ENCODE data around the gene TNNI2.

TNNI2 gene

DNA sequence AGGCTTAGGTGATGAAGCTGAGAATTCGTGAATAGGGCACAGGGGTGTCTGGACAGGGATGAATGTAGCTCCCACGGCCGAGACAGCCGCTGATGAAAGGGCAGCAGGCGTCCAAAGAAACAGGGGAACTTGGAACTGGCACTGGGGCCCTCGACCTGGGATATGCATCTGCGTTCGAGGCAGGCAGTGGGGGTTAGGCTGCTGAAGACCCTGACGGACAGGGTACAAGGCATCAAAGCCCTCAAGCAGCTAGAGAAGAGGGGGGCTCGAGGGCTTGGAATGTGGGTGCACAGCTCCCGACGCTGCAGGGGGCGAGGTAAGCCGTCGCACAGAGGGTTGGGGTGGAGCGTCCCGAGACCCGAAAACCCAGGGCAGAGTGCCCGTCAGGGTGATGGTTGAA, 10.8 kb upstream of the TNNI2 start:
- H3K79me2 ChIP-seq (ENCODE audit: insufficient read depth, low read length) = no peaks in the 10 kb centered on the region
- no peaks in the 10 kb centered on the region for H3K9me3 ChIP-seq (ENCODE audit: insufficient read depth, low read length, severe bottlenecking)
- no peaks in the 10 kb centered on the region for H4K20me1 ChIP-seq (ENCODE audit: insufficient read depth, low read length)
- H3K27ac ChIP-seq (ENCODE audit: low read length) = no peak overlapping the region
- H3K36me3 ChIP-seq (ENCODE audit: insufficient read depth, low read length) = no peaks in the 10 kb centered on the region
- no peaks in the 10 kb centered on the region for H3K27me3 ChIP-seq (ENCODE audit: insufficient read depth, low read length, poor library complexity)
- H3K4me3 ChIP-seq (ENCODE audit: low read depth in 1 of 2, low read length in 2 of 2) = no peak overlapping the region
- H3K9ac ChIP-seq (ENCODE audit: low read depth, low read length) = no peak overlapping the region
- ATAC-seq (ENCODE audit: insufficient read depth, low read depth) = no peak
- TF ChIP-seq, protein P1, sequence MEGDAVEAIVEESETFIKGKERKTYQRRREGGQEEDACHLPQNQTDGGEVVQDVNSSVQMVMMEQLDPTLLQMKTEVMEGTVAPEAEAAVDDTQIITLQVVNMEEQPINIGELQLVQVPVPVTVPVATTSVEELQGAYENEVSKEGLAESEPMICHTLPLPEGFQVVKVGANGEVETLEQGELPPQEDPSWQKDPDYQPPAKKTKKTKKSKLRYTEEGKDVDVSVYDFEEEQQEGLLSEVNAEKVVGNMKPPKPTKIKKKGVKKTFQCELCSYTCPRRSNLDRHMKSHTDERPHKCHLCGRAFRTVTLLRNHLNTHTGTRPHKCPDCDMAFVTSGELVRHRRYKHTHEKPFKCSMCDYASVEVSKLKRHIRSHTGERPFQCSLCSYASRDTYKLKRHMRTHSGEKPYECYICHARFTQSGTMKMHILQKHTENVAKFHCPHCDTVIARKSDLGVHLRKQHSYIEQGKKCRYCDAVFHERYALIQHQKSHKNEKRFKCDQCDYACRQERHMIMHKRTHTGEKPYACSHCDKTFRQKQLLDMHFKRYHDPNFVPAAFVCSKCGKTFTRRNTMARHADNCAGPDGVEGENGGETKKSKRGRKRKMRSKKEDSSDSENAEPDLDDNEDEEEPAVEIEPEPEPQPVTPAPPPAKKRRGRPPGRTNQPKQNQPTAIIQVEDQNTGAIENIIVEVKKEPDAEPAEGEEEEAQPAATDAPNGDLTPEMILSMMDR (IDR thresholded peaks at IDR 0.05; ENCODE audit: borderline replicate concordance, extremely low read depth, low read length, poor library complexity, severe bottlenecking) = no peak
- no peak for TF ChIP-seq EZH2 (IDR thresholded peaks at IDR 0.05; ENCODE audit: borderline replicate concordance, low read depth, low read length, severe bottlenecking)
- H3K4me1 ChIP-seq (ENCODE audit: insufficient read depth, low read length) = peaks cover 14% of the 10 kb centered on the region
- H3K4me2 ChIP-seq (ENCODE audit: insufficient read depth, low read length) = no peak overlapping the region
- H2AFZ ChIP-seq (ENCODE audit: low read depth, low read length) = no peak overlapping the region
- DNase-seq = no peak

DNA sequence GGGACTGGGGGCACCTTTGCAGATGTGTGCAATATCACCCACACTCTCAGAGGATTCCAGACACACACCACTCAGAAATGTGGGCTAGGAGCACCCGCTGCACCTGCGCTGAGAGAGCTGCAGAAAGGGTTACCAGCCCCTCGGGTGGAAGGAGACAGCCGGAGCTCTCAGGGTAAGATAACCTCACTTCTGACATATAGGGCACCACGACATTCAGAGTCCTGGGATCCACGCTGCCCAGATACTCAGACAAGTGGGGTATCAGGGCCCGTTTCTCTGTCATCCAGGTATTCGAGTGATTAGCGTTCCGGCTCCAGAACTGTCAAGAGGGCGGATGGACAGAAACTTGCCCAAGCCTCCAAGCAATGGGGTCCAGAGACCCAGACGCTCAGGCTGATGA, 10.2 kb upstream of the TNNI2 start:
- DNase-seq = no peak
- Histone ChIP-seq H2AFZ (ENCODE audit: low read depth, low read length) (no peak overlapping the region), H3K4me2 (ENCODE audit: insufficient read depth, low read length) (no peak overlapping the region), H4K20me1 (ENCODE audit: insufficient read depth, low read length) (no peaks in the 10 kb centered on the region), H3K4me3 (ENCODE audit: low read depth in 1 of 2, low read length in 2 of 2) (no peak overlapping the region), H3K79me2 (ENCODE audit: insufficient read depth, low read length) (no peaks in the 10 kb centered on the region), H3K27me3 (ENCODE audit: insufficient read depth, low read length, poor library complexity) (no peaks in the 10 kb centered on the region), H3K36me3 (ENCODE audit: insufficient read depth, low read length) (no peaks in the 10 kb centered on the region), H3K27ac (ENCODE audit: low read length) (no peak overlapping the region), H3K9me3 (ENCODE audit: insufficient read depth, low read length, severe bottlenecking) (no peaks in the 10 kb centered on the region), H3K9ac (ENCODE audit: low read depth, low read length) (no peak overlapping the region), H3K4me1 (ENCODE audit: insufficient read depth, low read length) (peaks cover 14% of the 10 kb centered on the region)
- TF ChIP-seq, protein P1 (IDR thresholded peaks at IDR 0.05; ENCODE audit: borderline replicate concordance, extremely low read depth, low read length, poor library complexity, severe bottlenecking) = no peak
- TF ChIP-seq EZH2 (IDR thresholded peaks at IDR 0.05; ENCODE audit: borderline replicate concordance, low read depth, low read length, severe bottlenecking) = no peak
- ATAC-seq (ENCODE audit: insufficient read depth, low read depth) = no peak

DNA sequence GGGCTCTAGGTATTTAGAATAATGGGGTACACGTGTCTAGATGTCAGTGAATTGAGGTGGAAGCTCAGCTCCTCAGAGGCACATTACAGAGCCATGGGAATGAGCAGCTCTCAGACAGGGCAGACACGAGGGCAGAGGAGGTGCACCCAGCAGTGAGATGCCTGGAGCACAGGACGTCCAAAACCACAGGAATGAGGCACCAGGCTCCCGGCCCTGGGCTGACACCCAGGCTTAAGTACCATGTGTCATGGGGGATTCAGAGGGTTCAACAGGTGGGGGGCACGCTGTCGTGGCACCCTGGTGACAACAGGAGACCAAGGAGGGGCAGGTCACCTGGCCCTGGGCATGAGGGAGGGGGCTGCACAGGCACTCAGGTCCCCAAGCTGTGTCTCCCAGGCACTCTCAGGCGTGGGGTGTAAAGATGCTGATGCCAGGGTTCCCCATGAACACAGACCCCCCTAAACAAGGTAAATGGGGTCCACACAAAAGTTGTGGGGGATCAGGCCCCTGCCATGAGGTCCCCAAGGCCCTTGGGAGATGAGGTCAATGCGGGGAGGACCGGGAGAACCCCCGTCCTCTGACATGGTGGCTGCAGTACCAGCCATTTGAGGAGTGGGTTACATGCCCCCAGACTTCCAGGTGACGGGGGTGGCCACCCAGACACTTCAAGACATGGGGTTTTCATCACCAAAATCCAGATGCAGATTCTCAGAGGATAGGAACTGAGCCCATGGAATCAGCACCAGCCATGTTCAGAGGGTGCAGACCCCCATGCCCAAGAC, 9.6 kb upstream of the TNNI2 start:
- no peak overlapping the region for H3K4me3 ChIP-seq (ENCODE audit: low read depth in 1 of 2, low read length in 2 of 2)
- no peaks in the 10 kb centered on the region for H3K79me2 ChIP-seq (ENCODE audit: insufficient read depth, low read length)
- H2AFZ ChIP-seq (ENCODE audit: low read depth, low read length) = no peak overlapping the region
- no peak overlapping the region for H3K27ac ChIP-seq (ENCODE audit: low read length)
- no peak for TF ChIP-seq EZH2 (IDR thresholded peaks at IDR 0.05; ENCODE audit: borderline replicate concordance, low read depth, low read length, severe bottlenecking)
- TF ChIP-seq, protein P1 (IDR thresholded peaks at IDR 0.05; ENCODE audit: borderline replicate concordance, extremely low read depth, low read length, poor library complexity, severe bottlenecking) = no peak
- no peaks in the 10 kb centered on the region for H3K27me3 ChIP-seq (ENCODE audit: insufficient read depth, low read length, poor library complexity)
- H3K36me3 ChIP-seq (ENCODE audit: insufficient read depth, low read length) = no peaks in the 10 kb centered on the region
- no peak overlapping the region for H3K4me2 ChIP-seq (ENCODE audit: insufficient read depth, low read length)
- ATAC-seq (ENCODE audit: insufficient read depth, low read depth) (no peak), DNase-seq (no peak)
- H3K9me3 ChIP-seq (ENCODE audit: insufficient read depth, low read length, severe bottlenecking) = no peaks in the 10 kb centered on the region
- peaks cover 14% of the 10 kb centered on the region for H3K4me1 ChIP-seq (ENCODE audit: insufficient read depth, low read length)
- no peaks in the 10 kb centered on the region for H4K20me1 ChIP-seq (ENCODE audit: insufficient read depth, low read length)
- no peak overlapping the region for H3K9ac ChIP-seq (ENCODE audit: low read depth, low read length)

All from DND-41 (cell line).